Esophagus muscularis mucosa (tissue), 4 donors: ENCODE results near the gene LRRC39.

ENCODE experiments used
- CTCF ChIP-seq, 3 experiments: fragments of 200-600 bp in 2 of 3; fragments of 450-650 bp in 1 of 3; sonication (generic) in 2 of 3; IDR thresholded peaks; one replicate each; pipeline ENCODE4 v1.5.1; 2017 to 2019; ENCODE audit warnings: antibody characterized with exemption in 3 of 3, mild to moderate bottlenecking in 2 of 3, moderate library complexity in 1 of 3
- EP300 ChIP-seq: sonication (generic); formaldehyde crosslinking; IDR thresholded peaks from one replicate; pipeline ENCODE4 v1.6.1; 2017; ENCODE audit warnings: antibody characterized with exemption
- POLR2A ChIP-seq: fragments of 450-650 bp; IDR thresholded peaks from one replicate; pipeline ENCODE4 v1.6.1; 2017; ENCODE audit warnings: antibody characterized with exemption, moderate library complexity, mild to moderate bottlenecking, low read depth
- POLR2AphosphoS5 ChIP-seq, 2 donors: sonication (generic); formaldehyde crosslinking; IDR thresholded peaks; one replicate each; pipeline ENCODE4 v1.6.1; 2017; ENCODE audit warnings: antibody characterized with exemption in 2 of 2

GRCh38 chr1:100134872-100135271 is 43.2 kb downstream of the LRRC39 start:
- TF ChIP-seq EP300 (no peak), CTCF (IDR thresholded peaks at IDR 0.05) (no peak), POLR2AphosphoS5 (IDR thresholded peaks at IDR 0.05) (no peak), POLR2A (no peak)
